OCI-LY1 (cell line): ENCODE results near the gene CXCL13.
"Not testable (repeated sequence)": the region's sequence is repeated elsewhere in the genome, so short reads cannot be mapped to it uniquely, and the experiment has no call there.

ENCODE experiments used
- H2AFZ ChIP-seq: fragments of 200-600 bp; sonication (generic), shearing (Covaris generic); 2 replicates; pipeline ENCODE4 v1.6.0; 2014; ENCODE audit warnings: antibody characterized with exemption, mild to moderate bottlenecking, low read length
- H3F3A ChIP-seq: fragments of 200-600 bp; sonication (generic), shearing (Covaris generic); 2 replicates; pipeline ENCODE4 v1.6.0; 2014; ENCODE audit warnings: mild to moderate bottlenecking, antibody characterized with exemption, low read length, moderate library complexity; ENCODE audit not compliant: insufficient read depth
- H3K27ac ChIP-seq: fragments of 200-600 bp; sonication (generic); 2 replicates; pipeline ENCODE4 v1.5.1; 2014; ENCODE audit warnings: low read length, mixed run types, mild to moderate bottlenecking, low read depth; ENCODE audit not compliant: poor library complexity, severe bottlenecking
- H3K27me3 ChIP-seq: fragments of 200-600 bp; sonication (generic); 2 replicates; pipeline ENCODE4 v1.6.0; 2014; ENCODE audit warnings: antibody characterized with exemption, mild to moderate bottlenecking, low read length, moderate library complexity; ENCODE audit not compliant: insufficient read depth
- H3K36me3 ChIP-seq: fragments of 200-600 bp; sonication (generic); 2 replicates; pipeline ENCODE4 v1.6.1; 2014; ENCODE audit warnings: mild to moderate bottlenecking, antibody characterized with exemption, low read length, moderate library complexity, mixed read lengths; ENCODE audit not compliant: insufficient read depth
- H3K4me1 ChIP-seq: fragments of 200-600 bp; sonication (generic); 2 replicates; pipeline ENCODE4 v1.5.1; 2014; ENCODE audit warnings: mild to moderate bottlenecking, low read length, moderate library complexity; ENCODE audit not compliant: insufficient read depth, severe bottlenecking
- H3K4me2 ChIP-seq: fragments of 200-600 bp; sonication (generic), shearing (Covaris generic); 2 replicates; pipeline ENCODE4 v1.6.1; 2014; ENCODE audit warnings: low read length
- H3K4me3 ChIP-seq: fragments of 200-600 bp; sonication (generic); 2 replicates; pipeline ENCODE4 v1.5.1; 2014; ENCODE audit warnings: low read length, low read depth, mild to moderate bottlenecking, mixed read lengths; ENCODE audit not compliant: poor library complexity, severe bottlenecking
- H3K79me2 ChIP-seq: fragments of 200-600 bp; shearing (Covaris generic); 2 replicates; pipeline ENCODE4 v1.6.1; 2016; ENCODE audit warnings: mixed run types, low read length, mixed read lengths; ENCODE audit not compliant: insufficient read depth
- H3K9ac ChIP-seq: fragments of 200-600 bp; sonication (generic), shearing (Covaris generic); 2 replicates; pipeline ENCODE4 v1.6.1; 2014; ENCODE audit warnings: mild to moderate bottlenecking, low read length, mixed read lengths
- H3K9me2 ChIP-seq: fragments of 200-600 bp; sonication (generic), shearing (Covaris generic); 2 replicates; pipeline ENCODE4 v1.6.1; 2014; ENCODE audit warnings: low read depth, mild to moderate bottlenecking, low read length, mixed read lengths
- H3K9me3 ChIP-seq: fragments of 200-600 bp; shearing (Covaris generic); 2 replicates; pipeline ENCODE4 v1.6.1; 2014; ENCODE audit warnings: low read length, mixed read lengths
- H4K20me1 ChIP-seq: fragments of 200-600 bp; sonication (generic), shearing (Covaris generic); 2 replicates; pipeline ENCODE4 v1.6.0; 2016; ENCODE audit warnings: mild to moderate bottlenecking, low read length; ENCODE audit not compliant: insufficient read depth
- EZH2 ChIP-seq: fragments of 200-600 bp; sonication (generic), shearing (Covaris generic); IDR thresholded peaks from 2 replicates; pipeline ENCODE4 v1.8.0; 2017; ENCODE audit warnings: borderline replicate concordance, mixed run types, mild to moderate bottlenecking, antibody characterized with exemption, low read length, moderate library complexity, mixed read lengths
- TF ChIP-seq, protein P1 (sequence below): fragments of 200-600 bp; sonication (generic), shearing (Covaris generic); IDR thresholded peaks from 2 replicates; pipeline ENCODE4 v1.5.1; 2017; ENCODE audit warnings: mild to moderate bottlenecking, antibody characterized with exemption, low read length, moderate library complexity, mixed read lengths

Gene CXCL13

DNA sequence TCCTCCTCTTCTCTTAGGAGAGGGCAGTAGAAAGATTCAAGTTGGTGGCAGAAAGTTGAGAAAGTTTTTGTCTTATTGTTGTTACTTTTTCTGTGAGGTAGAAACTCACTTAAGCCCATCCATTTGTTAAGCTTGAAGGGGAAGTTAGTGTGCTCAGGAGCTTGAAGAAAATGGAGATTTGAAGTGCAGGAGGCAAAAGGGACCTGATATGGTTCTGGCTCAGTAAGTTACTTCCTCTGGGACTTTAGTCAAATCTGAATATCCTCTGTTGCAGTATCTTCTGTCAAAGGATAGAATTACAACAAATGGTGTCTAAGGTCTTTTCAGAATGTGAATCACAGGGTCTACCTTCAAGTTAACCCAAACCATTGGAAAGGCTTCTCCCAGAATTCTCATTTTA is 46.2 kb downstream of the CXCL13 start:
- Histone ChIP-seq H3K9me2 (no peaks in the 10 kb centered on the region), H3K79me2 (no peaks in the 10 kb centered on the region), H3K9ac (no peak overlapping the region), H3K4me1 (no peaks in the 10 kb centered on the region), H3K27ac (no peak overlapping the region), H3K9me3 (no peaks in the 10 kb centered on the region), H3K4me2 (no peak overlapping the region), H3K27me3 (no peaks in the 10 kb centered on the region), H4K20me1 (no peaks in the 10 kb centered on the region), H3K4me3 (no peak overlapping the region), H2AFZ (no peak overlapping the region), H3K36me3 (no peaks in the 10 kb centered on the region), H3F3A (no peaks in the 10 kb centered on the region)
- TF ChIP-seq, protein P1, sequence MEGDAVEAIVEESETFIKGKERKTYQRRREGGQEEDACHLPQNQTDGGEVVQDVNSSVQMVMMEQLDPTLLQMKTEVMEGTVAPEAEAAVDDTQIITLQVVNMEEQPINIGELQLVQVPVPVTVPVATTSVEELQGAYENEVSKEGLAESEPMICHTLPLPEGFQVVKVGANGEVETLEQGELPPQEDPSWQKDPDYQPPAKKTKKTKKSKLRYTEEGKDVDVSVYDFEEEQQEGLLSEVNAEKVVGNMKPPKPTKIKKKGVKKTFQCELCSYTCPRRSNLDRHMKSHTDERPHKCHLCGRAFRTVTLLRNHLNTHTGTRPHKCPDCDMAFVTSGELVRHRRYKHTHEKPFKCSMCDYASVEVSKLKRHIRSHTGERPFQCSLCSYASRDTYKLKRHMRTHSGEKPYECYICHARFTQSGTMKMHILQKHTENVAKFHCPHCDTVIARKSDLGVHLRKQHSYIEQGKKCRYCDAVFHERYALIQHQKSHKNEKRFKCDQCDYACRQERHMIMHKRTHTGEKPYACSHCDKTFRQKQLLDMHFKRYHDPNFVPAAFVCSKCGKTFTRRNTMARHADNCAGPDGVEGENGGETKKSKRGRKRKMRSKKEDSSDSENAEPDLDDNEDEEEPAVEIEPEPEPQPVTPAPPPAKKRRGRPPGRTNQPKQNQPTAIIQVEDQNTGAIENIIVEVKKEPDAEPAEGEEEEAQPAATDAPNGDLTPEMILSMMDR = no peak
- TF ChIP-seq EZH2 = no peak

DNA sequence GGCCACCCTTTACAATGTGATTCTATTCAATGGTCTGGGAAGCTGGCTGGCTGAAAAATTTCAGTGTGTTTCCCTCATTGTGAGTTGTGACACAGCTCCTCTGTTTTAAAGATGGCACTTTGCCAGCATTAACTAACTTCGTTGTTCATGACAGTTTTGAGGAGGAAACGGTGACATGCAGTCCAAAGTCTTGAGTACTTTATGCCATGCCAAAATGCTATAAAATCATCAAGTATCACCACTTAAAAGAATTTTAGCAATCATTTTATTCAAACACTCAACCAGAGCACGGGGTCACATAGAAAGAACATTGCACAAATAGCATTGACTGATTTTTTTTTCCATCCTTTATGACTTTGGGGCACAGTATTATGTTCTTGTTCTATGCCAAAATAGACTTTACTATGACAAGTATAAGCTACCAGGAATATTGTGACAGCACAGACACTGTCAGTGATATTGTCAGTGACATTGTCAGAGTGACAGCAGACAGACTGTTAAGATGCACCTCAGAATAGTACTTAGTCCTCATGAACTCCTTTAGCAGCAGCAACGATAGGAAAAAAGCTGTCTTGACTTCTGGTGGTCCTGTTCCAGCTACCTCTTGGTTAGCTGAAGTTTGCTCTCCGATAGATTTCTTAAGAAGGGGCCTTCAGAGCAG is 46.7 kb downstream of the CXCL13 start:
- Histone ChIP-seq H4K20me1 (no peaks in the 10 kb centered on the region), H3K36me3 (no peaks in the 10 kb centered on the region), H3K27ac (no peak overlapping the region), H2AFZ (no peak overlapping the region), H3K4me3 (no peak overlapping the region), H3K4me2 (no peak overlapping the region), H3K27me3 (no peaks in the 10 kb centered on the region), H3F3A (no peaks in the 10 kb centered on the region), H3K9me2 (no peaks in the 10 kb centered on the region), H3K9ac (no peak overlapping the region), H3K79me2 (no peaks in the 10 kb centered on the region), H3K4me1 (no peaks in the 10 kb centered on the region), H3K9me3 (no peaks in the 10 kb centered on the region)
- no peak for TF ChIP-seq EZH2
- TF ChIP-seq, protein P1 = no peak

DNA sequence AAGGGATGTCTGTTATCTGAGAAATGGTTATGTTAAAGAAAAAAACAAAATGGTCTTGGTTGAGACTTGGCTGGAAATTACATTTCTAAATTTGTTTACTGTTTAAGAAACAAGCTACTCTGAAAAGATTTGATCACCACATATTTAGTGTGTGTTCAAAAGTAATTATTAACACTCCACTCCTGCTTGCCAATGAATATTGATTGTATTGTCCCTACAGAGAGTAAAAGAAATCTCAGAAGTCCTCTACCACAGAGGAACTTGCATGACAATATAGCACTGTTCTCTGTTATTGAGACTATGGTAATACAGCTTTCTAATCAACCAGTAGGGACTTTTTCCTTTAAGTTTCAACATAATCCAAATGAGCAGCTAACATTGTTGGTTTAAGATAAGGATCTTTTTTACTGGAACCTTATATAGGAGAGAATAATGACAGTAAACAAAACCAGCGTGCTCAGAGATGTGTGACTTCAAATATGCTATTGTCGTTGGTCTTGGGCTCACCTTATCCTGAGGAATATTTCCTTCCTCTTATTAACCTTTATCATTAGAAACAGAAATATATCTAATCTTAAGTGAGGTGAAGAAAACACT is 47.6 kb downstream of the CXCL13 start:
- Histone ChIP-seq H3K9ac (no peak overlapping the region), H3F3A (no peaks in the 10 kb centered on the region), H3K9me2 (no peaks in the 10 kb centered on the region), H3K4me2 (no peak overlapping the region), H3K9me3 (no peaks in the 10 kb centered on the region), H3K36me3 (no peaks in the 10 kb centered on the region), H3K27ac (no peak overlapping the region), H3K4me3 (no peak overlapping the region), H3K4me1 (no peaks in the 10 kb centered on the region), H4K20me1 (no peaks in the 10 kb centered on the region), H3K79me2 (no peaks in the 10 kb centered on the region), H3K27me3 (no peaks in the 10 kb centered on the region), H2AFZ (no peak overlapping the region)
- no peak for TF ChIP-seq EZH2
- TF ChIP-seq, protein P1 = no peak

DNA sequence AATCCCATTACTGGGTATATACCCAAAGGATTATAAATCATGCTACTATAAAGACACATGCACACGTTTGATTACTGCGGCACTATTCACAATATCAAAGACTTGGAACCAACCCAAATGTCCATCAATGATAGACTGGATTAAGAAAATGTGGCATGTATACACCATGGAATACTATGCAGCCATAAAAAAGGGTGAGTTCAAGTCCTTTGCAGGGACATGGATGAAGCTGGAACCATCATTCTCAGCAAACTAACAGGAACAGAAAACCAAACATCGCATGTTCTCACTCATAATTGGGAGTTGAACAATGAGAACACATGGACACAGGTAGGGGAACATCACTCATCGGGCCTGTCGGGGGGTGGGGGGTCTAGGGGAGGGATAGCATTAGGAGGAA is 54.7 kb downstream of the CXCL13 start:
- H3K36me3 ChIP-seq, H4K20me1 ChIP-seq, H3K27ac ChIP-seq, H3K9me2 ChIP-seq, H3K4me2 ChIP-seq, H3K4me3 ChIP-seq, H3K79me2 ChIP-seq, H3K4me1 ChIP-seq, H3K27me3 ChIP-seq, H3K9me3 ChIP-seq, H3F3A ChIP-seq, H2AFZ ChIP-seq, H3K9ac ChIP-seq: not testable (repeated sequence)
